Stimulated activated CD4-positive, alpha-beta T cell treated with anti-CD3 and anti-CD28 coated beads, Interleukin-2, amount 100 ng/mL, for 24 hours (primary cell): ENCODE data around the gene ZDHHC1.
A peak's percentile ranks its signal among the peaks of the same experiment; 100 is the strongest.

ENCODE experiments used
- DNase-seq, 2 donors: peaks; one replicate each; pipeline ENCODE4 v3.0.0-alpha.2; 2020

ZDHHC1 gene

GRCh38 chr16:67407176-67407787 is 9.0 kb downstream of the ZDHHC1 start:
- no peak for DNase-seq

- no peak for DNase-seq
Observed at GRCh38 chr16:67406111-67406971, 9.9 kb downstream of the ZDHHC1 start.

- DNase-seq, result no peak
Observed at GRCh38 chr16:67405336-67405735, 10.9 kb downstream of the ZDHHC1 start.

- DNase-seq, result no peak
Observed at GRCh38 chr16:67404740-67405226, 11.5 kb downstream of the ZDHHC1 start.

- DNase-seq, result no peak
Observed at GRCh38 chr16:67403976-67404555, 12.2 kb downstream of the ZDHHC1 start.

GRCh38 chr16:67400901-67401300 is 15.4 kb downstream of the ZDHHC1 start:
- DNase-seq, result no peak

GRCh38 chr16:67399749-67400704 is 16.2 kb downstream of the ZDHHC1 start:
- DNase-seq, result no peak

GRCh38 chr16:67399218-67399733 is 17.0 kb downstream of the ZDHHC1 start:
- peak; percentile 62 to 71 for DNase-seq

- DNase-seq, result no peak
Observed at GRCh38 chr16:67398546-67399217, 17.6 kb downstream of the ZDHHC1 start.

GRCh38 chr16:67397812-67398545 is 18.3 kb downstream of the ZDHHC1 start:
- DNase-seq, result no peak

- no peak for DNase-seq
Observed at GRCh38 chr16:67397036-67397801, 19.1 kb downstream of the ZDHHC1 start.

- DNase-seq, result no peak
Observed at GRCh38 chr16:67396159-67397035, 19.9 kb downstream of the ZDHHC1 start.

- no peak for DNase-seq
Observed at GRCh38 chr16:67395458-67396158, 20.7 kb downstream of the ZDHHC1 start.

- DNase-seq, result no peak
Observed at GRCh38 chr16:67395105-67395457, 21.2 kb downstream of the ZDHHC1 start.

GRCh38 chr16:67394155-67395104 is 21.8 kb downstream of the ZDHHC1 start:
- DNase-seq, result no peak

GRCh38 chr16:67393788-67394154 is 22.5 kb downstream of the ZDHHC1 start:
- DNase-seq, result no peak

GRCh38 chr16:67393111-67393787 is 23.0 kb downstream of the ZDHHC1 start, which contains the start of gene TPPP3:
TSS of gene TPPP3 (minus strand) at chr16:67393498. CDS start at chr16:67391111, 2,387 bp downstream.
- peak; percentile 46 to 58 for DNase-seq
